Vagina (tissue), 2 donors: Measurements from ENCODE around the gene DPYD.

Experiments used
- POLR2A ChIP-seq, 2 donors: fragments of 450-650 bp; IDR thresholded peaks; one replicate each; pipeline ENCODE4 v1.6.1; 2017; ENCODE audit warnings: antibody characterized with exemption in 2 of 2, mild to moderate bottlenecking in 2 of 2, moderate library complexity in 2 of 2
- TF ChIP-seq, protein P1 (sequence below), 3 experiments: fragments of 450-650 bp in 2 of 3; fragments of 200-600 bp in 1 of 3; sonication (generic) in 1 of 3; IDR thresholded peaks; one replicate each; pipeline ENCODE4 v1.5.1; 2017 to 2019; ENCODE audit warnings: antibody characterized with exemption in 3 of 3, mild to moderate bottlenecking in 2 of 3, moderate library complexity in 2 of 3

DNA sequence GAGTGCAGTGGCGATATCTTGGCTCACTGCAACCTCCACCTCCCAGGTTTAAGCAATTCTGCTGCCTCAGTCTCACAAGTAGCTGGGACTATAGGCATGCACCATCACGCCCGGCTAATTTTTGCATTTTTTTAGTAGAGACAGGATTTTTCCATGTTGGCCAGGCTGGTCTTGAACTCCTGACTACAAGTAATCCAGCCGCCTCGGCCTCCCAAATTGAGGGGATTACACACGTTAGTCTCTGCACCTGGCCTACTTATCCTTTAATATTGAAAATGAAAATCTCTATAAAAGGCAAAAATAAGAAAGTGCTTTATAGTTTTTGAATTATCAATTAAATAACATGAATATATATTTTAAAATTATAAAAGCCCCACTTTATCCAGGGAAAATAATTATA, 190.6 kb downstream of the DPYD start:
- no peak for TF ChIP-seq POLR2A (IDR thresholded peaks at IDR 0.05)
- TF ChIP-seq, protein P1, sequence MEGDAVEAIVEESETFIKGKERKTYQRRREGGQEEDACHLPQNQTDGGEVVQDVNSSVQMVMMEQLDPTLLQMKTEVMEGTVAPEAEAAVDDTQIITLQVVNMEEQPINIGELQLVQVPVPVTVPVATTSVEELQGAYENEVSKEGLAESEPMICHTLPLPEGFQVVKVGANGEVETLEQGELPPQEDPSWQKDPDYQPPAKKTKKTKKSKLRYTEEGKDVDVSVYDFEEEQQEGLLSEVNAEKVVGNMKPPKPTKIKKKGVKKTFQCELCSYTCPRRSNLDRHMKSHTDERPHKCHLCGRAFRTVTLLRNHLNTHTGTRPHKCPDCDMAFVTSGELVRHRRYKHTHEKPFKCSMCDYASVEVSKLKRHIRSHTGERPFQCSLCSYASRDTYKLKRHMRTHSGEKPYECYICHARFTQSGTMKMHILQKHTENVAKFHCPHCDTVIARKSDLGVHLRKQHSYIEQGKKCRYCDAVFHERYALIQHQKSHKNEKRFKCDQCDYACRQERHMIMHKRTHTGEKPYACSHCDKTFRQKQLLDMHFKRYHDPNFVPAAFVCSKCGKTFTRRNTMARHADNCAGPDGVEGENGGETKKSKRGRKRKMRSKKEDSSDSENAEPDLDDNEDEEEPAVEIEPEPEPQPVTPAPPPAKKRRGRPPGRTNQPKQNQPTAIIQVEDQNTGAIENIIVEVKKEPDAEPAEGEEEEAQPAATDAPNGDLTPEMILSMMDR (IDR thresholded peaks at IDR 0.05) = no peak
